Activated CD4-positive, alpha-beta memory T cell treated with anti-CD3 and anti-CD28 coated beads for 36 hours (primary cell): ENCODE data around the gene AMDHD2. TPM values are rescaled to one million over a fixed set of nuclear protein-coding genes. Genes with fewer than 3 reads are reported as not detected.

Source experiments
- CTCF ChIA-PET: fragments of 350-600 bp; sonication (Branson Sonifier 250); formaldehyde crosslinking; loops from one replicate; lab custom pipeline; 2021; ENCODE audit warnings: antibody characterized with exemption, inconsistent platforms; lab: Charles Lee
- POLR2A ChIA-PET: fragments of 350-600 bp; sonication (Branson Sonifier 250); formaldehyde crosslinking; loops from one replicate; lab custom pipeline; 2021; ENCODE audit warnings: antibody characterized with exemption; lab: Charles Lee
- DNase-seq: peaks from one replicate; pipeline ENCODE4 v3.0.0-alpha.2; 2020
- H3K27ac Mint-ChIP-seq: one replicate; pipeline ENCODE4 v1.8.0; 2021; ENCODE audit warnings: mixed read lengths
- H3K27me3 Mint-ChIP-seq: one replicate; pipeline ENCODE4 v1.8.0; 2021; ENCODE audit warnings: mixed read lengths
- H3K36me3 Mint-ChIP-seq: one replicate; pipeline ENCODE4 v1.8.0; 2021; ENCODE audit warnings: mixed read lengths
- H3K4me1 Mint-ChIP-seq: one replicate; pipeline ENCODE4 v1.8.0; 2021; ENCODE audit warnings: low read depth, mixed read lengths
- H3K4me3 Mint-ChIP-seq: one replicate; pipeline ENCODE4 v1.8.0; 2021; ENCODE audit warnings: mild to moderate bottlenecking, mixed read lengths
- H3K9me3 Mint-ChIP-seq: one replicate; pipeline ENCODE4 v1.8.0; 2021; ENCODE audit warnings: mixed read lengths
- intact Hi-C: fragments of 100-400 bp; cut with micrococcal nuclease; formaldehyde crosslinking; loops from one replicate; pipeline ENCODE4 v1.15.1; 2023
- total RNA-seq, 2 experiments: library from RNA; stranded (reverse); gene quantifications; one replicate each; pipeline ENCODE4 v1.2.3, GENCODE V29; 2021

Gene AMDHD2
- total RNA-seq, 2 experiments from 2014 or later: 28.3 to 30.5 TPM

DNA sequence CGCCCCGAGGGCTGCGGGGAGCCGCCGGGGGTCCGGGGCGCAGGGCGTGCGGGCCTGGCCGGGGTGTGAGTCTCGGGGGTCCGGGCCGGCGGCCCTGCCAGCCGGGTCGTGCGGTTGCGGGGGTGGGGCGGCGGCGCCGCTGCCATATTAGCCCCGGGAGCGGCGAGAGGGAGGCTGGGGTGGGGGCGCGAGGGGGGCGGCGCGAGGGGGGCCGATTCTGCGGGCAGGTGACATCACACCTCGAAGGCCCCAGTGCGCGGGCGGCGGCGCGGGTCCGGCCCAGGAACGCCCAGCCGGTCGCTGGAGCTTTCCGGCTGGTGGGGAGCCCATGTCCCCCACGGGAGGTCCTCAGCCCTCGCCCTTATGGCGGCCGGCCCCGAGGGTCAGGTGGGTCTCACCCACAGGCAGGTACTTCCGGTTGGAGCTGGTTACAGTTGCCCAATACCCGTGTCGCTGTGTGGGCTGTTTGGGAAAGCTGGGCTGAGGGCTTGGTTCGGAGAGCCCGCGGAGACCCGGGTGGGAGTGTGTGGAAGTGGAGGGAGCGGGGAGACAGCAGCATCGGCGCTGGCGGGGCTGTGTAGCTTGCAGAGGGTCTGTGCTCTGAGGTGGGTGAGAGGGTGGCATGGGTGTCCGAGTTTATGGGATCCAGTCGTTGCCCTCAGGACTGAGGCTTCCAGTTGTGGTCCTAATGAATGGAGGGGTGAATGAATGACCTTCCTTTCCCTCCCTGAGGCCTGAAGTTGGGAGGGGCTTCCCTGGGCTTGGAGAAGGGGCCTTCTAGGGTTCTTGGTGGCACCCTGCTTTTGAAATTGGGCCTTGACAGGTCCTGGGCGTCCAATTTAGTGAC lies 5.6 kb upstream of the AMDHD2 start:
- Mint-ChIP-seq H3K4me1 (peaks cover 45% of the 10 kb centered on the region), H3K27ac (peak overlapping the region; percentile 90), H3K9me3 (no peaks in the 10 kb centered on the region), H3K27me3 (no peaks in the 10 kb centered on the region), H3K4me3 (peak overlapping the region; percentile 92), H3K36me3 (peaks cover 7% of the 10 kb centered on the region)
- ChIA-PET POLR2A (interaction anchor here (1.0 to 1.7 kb wide), 3 partner anchors 17 to 40 kb away, joined by 4 to 7 read pairs (median 6); partner anchors contain the start of genes CEMP1 and TBC1D24), CTCF (interaction anchor here (1.2 to 2.5 kb wide), 4 partner anchors 13 to 263 kb away, joined by 3 to 6 read pairs (median 4); partner anchors contain the start of genes ABCA3 and PDPK1)
- peak; percentile 56 for DNase-seq
- intact Hi-C loops: loop anchor here (5.0 kb wide), 1 partner anchor 158 kb away; no protein-coding TSS in a partner anchor

DNA sequence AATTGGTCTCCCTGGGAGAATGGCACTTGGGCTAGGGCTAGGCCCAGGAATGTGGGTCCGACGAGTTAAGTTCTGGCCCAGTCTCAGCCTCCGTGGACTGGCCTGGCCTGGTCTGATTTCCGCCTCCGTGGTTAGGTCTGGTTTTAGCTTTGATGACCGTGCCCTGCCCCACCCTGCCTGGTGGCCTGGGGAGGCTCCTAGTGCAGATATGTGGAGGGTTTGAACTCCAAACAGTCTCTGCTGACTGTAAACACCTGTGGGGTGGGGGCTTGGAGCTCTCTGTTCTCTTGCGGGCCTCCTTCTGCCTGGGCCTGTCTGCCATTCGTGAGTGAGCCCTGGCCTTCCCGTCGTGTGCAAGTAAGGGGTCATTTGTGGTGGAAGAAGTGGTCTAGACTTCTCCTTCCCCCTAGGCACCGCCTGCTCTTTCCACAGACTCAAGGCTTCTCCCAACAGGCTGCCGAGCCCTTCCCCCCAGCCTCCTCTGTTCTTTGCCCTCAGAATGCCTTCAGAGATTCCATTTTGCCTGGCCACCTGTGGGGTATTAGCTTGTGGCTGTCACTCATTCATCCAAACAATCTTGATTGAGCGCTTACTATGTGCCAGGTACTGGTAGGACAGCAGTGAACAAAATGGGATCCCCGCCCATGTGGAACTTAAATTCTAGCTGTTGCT lies 4.9 kb upstream of the AMDHD2 start:
- Mint-ChIP-seq H3K4me3 (peak overlapping the region; percentile 92), H3K4me1 (peaks cover 50% of the 10 kb centered on the region), H3K27ac (peak overlapping the region; percentile 90), H3K9me3 (no peaks in the 10 kb centered on the region), H3K27me3 (no peaks in the 10 kb centered on the region), H3K36me3 (peaks cover 10% of the 10 kb centered on the region)
- DNase-seq: no peak
- ChIA-PET CTCF (interaction anchor here (0.6 to 2.5 kb wide), 5 partner anchors 14 to 637 kb away, joined by 3 to 6 read pairs (median 4); partner anchors contain the start of genes ABCA3 and PDPK1), POLR2A (interaction anchor here (0.7 to 1.7 kb wide), 2 partner anchors 16 to 264 kb away, joined by 3 to 6 read pairs; partner anchors contain the start of genes CEMP1 and ECI1)
- intact Hi-C loops: loop anchor here (5.0 kb wide), 1 partner anchor 157 kb away; no protein-coding TSS in a partner anchor

DNA sequence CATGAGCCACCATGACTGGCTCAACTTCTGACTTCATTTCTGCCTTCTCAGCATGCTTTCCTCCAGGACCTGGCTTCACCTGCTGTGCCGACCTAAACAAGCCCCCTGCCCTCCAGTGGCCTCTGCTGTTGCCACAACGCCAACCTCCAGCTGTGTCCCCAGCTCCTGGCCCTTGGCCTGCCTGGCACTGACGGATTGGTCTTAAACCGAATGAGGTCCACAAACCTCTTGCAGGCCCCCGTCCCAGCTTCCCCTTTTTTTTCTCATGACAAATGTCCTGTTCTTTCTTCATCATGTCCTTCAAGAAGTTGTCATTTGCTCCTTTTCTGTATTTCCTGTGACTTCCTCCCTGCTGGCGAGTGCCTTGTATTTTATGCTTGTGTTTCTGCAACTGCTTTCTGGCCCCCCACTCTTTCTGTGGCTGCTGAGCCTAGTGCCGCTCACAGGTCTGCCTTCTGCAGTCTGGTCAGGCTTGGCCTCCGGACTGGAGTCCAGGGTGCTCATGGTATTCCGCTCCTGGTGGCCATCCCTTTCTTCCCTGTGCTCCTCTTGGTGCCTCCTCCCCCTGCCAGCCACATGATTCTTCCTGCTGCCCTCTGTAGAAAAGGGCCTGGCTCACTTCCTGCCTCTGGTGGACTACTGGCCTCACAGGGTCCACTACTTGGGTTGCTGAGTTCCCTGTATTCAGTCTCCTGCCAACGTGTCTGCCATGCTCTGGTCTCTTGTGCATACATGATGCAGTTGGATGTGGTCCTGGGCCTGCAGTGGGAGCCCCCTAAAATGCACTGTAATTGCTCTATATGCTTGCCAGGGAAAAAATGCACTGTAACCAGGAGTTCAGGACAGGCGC lies 3.6 kb upstream of the AMDHD2 start:
- POLR2A ChIA-PET: no interaction called here
- Mint-ChIP-seq H3K4me3 (peak overlapping the region; percentile 11), H3K36me3 (peaks cover 10% of the 10 kb centered on the region), H3K4me1 (peaks cover 59% of the 10 kb centered on the region), H3K9me3 (no peaks in the 10 kb centered on the region), H3K27ac (peak overlapping the region; percentile 90), H3K27me3 (no peaks in the 10 kb centered on the region)
- CTCF ChIA-PET: no interaction called here
- intact Hi-C loops: loop anchor here (5.0 kb wide), 1 partner anchor 156 kb away; no protein-coding TSS in a partner anchor
- no peak for DNase-seq

DNA sequence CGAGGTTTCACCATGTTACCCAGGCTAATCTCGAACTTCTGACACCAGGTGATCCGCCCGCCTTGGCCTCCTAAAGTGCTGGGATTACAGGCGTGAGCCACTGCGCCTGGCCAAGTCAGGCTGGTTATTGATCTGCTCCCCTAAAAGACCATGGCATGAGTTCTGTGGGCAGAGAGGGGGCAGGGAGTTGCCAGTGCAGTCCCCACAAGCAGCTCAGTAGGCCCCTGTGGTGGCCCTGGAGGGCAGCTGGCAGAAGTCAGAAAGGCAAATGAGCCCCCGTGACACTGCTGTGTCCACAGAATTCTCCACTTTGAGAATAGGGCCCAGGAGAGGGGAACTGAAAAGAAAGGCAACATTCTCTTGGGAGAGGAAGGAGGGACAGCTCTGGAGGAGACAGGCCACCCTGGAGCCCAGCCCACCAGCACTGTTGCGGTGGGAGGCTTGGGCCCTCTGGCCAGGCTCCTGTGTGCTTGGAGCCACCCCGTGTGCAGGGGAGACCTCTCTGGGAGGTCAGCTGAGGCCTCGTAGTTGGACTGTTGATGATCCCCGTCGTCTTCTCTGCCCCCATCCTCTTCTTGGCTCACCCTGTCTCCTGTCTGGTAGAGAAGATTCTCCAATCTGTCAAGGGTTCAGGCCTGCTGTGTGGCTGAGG lies 2.1 kb upstream of the AMDHD2 start:
- CTCF ChIA-PET: no interaction called here
- peaks cover 10% of the 10 kb centered on the region for H3K36me3 Mint-ChIP-seq
- POLR2A ChIA-PET: interaction anchor here (3.6 kb wide), 1 partner anchor 14 kb away, joined by 43 read pairs; the partner anchor contains the start of gene CEMP1
- H3K27ac Mint-ChIP-seq: peak overlapping the region; percentile 45
- no peaks in the 10 kb centered on the region for H3K9me3 Mint-ChIP-seq
- no peaks in the 10 kb centered on the region for H3K27me3 Mint-ChIP-seq
- peaks cover 55% of the 10 kb centered on the region for H3K4me1 Mint-ChIP-seq
- intact Hi-C loops: loop anchor here (5.0 kb wide), 1 partner anchor 154 kb away; no protein-coding TSS in a partner anchor
- H3K4me3 Mint-ChIP-seq: no peak overlapping the region
- DNase-seq: no peak

DNA sequence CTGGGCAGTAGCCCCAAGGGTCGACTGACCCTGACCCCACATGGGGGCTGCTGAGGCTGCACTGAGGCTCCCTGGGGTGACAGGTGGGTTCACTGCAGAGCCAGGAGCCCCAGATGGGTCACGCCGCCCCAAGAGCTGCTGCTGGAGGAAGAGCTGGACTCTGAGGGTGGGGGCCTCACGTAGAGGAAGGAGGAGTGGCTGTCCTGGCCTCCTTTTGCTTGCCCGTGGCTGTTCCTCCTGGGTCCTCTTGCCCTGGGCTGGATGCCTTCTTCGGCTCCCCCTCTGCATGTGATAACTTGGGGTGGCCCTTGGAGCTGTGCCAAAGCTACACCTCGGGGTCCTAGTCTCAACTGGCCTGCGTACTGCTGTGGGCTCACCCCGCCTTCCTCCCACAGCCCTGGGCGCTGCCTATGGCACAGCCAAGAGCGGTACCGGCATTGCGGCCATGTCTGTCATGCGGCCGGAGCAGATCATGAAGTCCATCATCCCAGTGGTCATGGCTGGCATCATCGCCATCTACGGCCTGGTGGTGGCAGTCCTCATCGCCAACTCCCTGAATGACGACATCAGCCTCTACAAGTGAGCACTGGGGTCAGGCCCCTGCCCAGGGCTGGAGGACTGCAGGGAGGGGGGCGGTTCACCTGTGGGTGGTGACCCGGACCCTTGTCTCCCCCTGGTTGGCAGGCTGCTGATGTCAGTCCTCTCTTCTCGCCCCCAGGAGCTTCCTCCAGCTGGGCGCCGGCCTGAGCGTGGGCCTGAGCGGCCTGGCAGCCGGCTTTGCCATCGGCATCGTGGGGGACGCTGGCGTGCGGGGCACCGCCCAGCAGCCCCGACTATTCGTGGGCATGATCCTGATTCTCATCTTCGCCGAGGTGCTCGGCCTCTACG lies 1.1 kb upstream of the AMDHD2 start:
- Mint-ChIP-seq H3K36me3 (peaks cover 9% of the 10 kb centered on the region), H3K4me3 (peak overlapping the region; percentile 65), H3K9me3 (no peaks in the 10 kb centered on the region), H3K27ac (peak overlapping the region; percentile 83), H3K4me1 (peaks cover 51% of the 10 kb centered on the region), H3K27me3 (no peaks in the 10 kb centered on the region)
- ChIA-PET CTCF (interaction anchor here (1.1 kb wide), 1 partner anchor 12 kb away, joined by 4 read pairs; the partner anchor contains the start of gene CEMP1), POLR2A (interaction anchor here (3.6 kb wide), 1 partner anchor 13 kb away, joined by 43 read pairs; the partner anchor contains the start of gene CEMP1)
- no peak for DNase-seq
- intact Hi-C loops: loop anchor here (5.0 kb wide), 1 partner anchor 153 kb away; no protein-coding TSS in a partner anchor

DNA sequence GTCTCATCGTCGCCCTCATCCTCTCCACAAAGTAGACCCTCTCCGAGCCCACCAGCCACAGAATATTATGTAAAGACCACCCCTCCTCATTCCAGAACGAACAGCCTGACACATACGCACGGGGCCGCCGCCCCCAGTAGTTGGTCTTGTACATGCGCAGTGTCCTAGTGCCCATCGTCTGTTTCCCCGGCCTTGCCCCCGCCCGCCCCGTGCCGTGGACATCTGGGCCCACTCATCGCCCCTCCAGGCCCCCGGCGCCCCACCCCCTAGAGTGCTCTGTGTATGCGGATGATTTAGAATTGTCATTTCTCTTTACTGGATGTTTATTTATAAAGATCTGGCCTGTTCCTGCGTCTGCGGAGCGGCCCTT lies 475 bp upstream of the AMDHD2 start:
- ChIA-PET POLR2A (interaction anchor here (0.9 to 3.6 kb wide), 3 partner anchors 13 to 555 kb away, joined by 3 to 43 read pairs (median 3); partner anchors contain the start of genes CEMP1 and RNPS1), CTCF (interaction anchor here (0.9 to 1.1 kb wide), 2 partner anchors 12 to 90 kb away, joined by 3 to 4 read pairs; partner anchors contain the start of genes CCNF and CEMP1)
- Mint-ChIP-seq H3K27ac (peak overlapping the region; percentile 83), H3K4me3 (peak overlapping the region; percentile 65), H3K4me1 (peaks cover 53% of the 10 kb centered on the region), H3K36me3 (peaks cover 14% of the 10 kb centered on the region), H3K9me3 (no peaks in the 10 kb centered on the region), H3K27me3 (no peaks in the 10 kb centered on the region)
- intact Hi-C loops: loop anchor here (5.0 kb wide), 1 partner anchor 153 kb away; no protein-coding TSS in a partner anchor
- DNase-seq: no peak

DNA sequence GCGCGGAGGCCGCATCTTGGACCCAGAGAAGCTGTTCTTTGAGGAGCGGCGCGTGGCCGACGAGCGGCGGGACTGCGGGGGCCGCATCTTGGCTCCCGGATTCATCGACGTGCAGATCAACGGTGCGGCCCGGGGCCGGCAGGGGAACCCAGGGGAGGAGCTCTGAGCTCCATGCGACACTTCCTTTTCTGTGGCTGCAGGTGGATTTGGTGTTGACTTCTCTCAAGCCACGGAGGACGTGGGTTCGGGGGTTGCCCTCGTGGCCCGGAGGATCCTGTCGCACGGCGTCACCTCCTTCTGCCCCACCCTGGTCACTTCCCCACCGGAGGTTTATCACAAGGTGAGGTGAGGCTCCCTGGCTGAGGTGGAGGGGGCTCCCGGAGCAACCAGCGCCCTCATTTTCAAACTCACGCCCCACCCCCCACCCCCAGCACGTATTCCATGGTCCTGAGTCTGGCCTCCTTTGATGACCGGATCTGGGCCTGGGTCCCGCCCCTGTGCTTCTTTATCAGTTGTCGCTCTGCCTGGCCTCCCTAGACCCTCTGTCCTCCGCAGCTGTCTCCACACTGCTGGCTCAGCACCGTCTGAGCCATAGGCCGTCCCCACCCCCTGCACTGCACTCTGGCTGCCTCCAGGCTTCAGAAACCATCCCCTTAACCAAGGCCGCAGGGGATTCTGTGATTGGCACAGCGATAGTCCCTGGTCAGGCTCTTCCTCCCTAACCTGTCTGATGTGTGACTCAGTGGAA lies 787 bp downstream of the AMDHD2 start:
- POLR2A ChIA-PET: interaction anchor here (0.5 to 3.6 kb wide), 5 partner anchors 11 to 253 kb away, joined by 3 to 43 read pairs (median 3); partner anchors contain the start of genes CEMP1 and RNPS1
- CTCF ChIA-PET: interaction anchor here (0.9 to 1.0 kb wide), 2 partner anchors 12 to 91 kb away, joined by 3 to 4 read pairs; partner anchors contain the start of gene CCNF
- Mint-ChIP-seq H3K4me1 (peaks cover 40% of the 10 kb centered on the region), H3K36me3 (peaks cover 15% of the 10 kb centered on the region), H3K27me3 (no peaks in the 10 kb centered on the region), H3K27ac (peak overlapping the region; percentile 86), H3K9me3 (no peaks in the 10 kb centered on the region), H3K4me3 (peak overlapping the region; percentile 83)
- intact Hi-C loops: no loop called here
- peak; percentile 67 for DNase-seq

DNA sequence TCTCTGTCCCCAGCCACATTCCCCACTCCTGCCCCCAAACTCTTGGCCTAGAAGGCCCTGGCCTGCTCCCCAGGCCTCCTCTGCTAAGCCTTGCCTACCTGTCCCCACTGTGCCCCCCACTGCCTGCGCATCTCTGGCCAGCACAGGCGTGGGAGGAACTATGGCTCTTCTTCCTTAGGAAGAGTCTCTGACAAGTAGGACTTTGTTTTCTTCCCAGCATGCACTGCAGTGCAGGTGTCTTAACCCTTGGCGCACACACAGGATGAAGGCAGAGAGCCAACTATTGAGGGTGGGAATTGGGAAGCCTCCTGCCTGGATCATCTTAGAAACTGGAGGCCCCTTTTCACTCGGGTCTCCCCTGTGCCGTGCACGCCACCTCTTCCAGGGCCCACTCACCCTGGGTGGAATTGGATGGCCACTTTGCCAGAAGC lies 3.6 kb downstream of the AMDHD2 start:
- ChIA-PET CTCF (interaction anchor here (1.2 kb wide), 1 partner anchor 23 kb away, joined by 4 read pairs; no protein-coding TSS in a partner anchor), POLR2A (no interaction called here)
- H3K27ac Mint-ChIP-seq: no peak overlapping the region
- no peaks in the 10 kb centered on the region for H3K27me3 Mint-ChIP-seq
- no peak overlapping the region for H3K4me3 Mint-ChIP-seq
- peaks cover 21% of the 10 kb centered on the region for H3K4me1 Mint-ChIP-seq
- no peak for DNase-seq
- H3K9me3 Mint-ChIP-seq: no peaks in the 10 kb centered on the region
- intact Hi-C loops: no loop called here
- peaks cover 16% of the 10 kb centered on the region for H3K36me3 Mint-ChIP-seq

DNA sequence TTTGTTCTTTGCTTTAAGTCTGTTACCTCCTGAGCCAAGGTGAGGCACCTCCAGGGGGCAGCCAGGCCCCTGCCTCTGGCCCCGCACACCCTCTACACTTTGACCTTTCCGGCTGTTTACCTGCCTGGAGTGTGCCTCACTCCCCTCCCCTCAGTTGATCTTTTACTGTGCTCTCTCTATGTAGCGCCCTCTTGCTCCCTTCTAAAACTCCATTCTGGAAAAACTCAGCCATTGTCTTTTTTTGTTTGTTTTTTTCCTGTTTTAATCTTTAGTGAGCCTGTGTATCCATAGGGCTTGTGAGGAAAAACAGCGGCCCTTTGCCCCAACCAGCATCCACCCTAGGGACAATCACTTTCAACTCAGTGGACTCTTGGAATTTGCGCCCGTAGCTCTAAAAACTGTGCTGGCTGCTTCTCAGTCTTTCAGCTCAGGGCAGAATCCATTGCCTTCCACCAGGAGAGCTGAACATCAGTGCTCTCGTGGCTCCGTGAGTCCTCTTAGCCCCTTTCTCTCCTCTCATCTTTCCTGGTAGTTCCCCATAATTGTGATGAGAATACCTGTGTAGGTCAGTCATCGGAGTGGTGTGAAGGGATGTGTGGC lies 4.3 kb downstream of the AMDHD2 start:
- H3K4me3 Mint-ChIP-seq: no peak overlapping the region
- H3K9me3 Mint-ChIP-seq: no peaks in the 10 kb centered on the region
- no peak for DNase-seq
- no peak overlapping the region for H3K27ac Mint-ChIP-seq
- peaks cover 17% of the 10 kb centered on the region for H3K4me1 Mint-ChIP-seq
- no peaks in the 10 kb centered on the region for H3K27me3 Mint-ChIP-seq
- POLR2A ChIA-PET: no interaction called here
- H3K36me3 Mint-ChIP-seq: peaks cover 13% of the 10 kb centered on the region
- intact Hi-C loops: no loop called here
- CTCF ChIA-PET: interaction anchor here (1.2 kb wide), 1 partner anchor 23 kb away, joined by 4 read pairs; no protein-coding TSS in a partner anchor
